Breast epithelium (tissue), 3 donors: ENCODE measurements around the gene TIMM22.

Source experiments
- POLR2A ChIP-seq: fragments of 450-650 bp; IDR thresholded peaks from one replicate; pipeline ENCODE4 v1.6.1; 2016; ENCODE audit warnings: antibody characterized with exemption, mild to moderate bottlenecking, moderate library complexity
- POLR2AphosphoS5 ChIP-seq, 3 donors: sonication (generic); formaldehyde crosslinking; IDR thresholded peaks; one replicate each; pipeline ENCODE4 v1.6.1; 2017; ENCODE audit warnings: antibody characterized with exemption in 3 of 3
- TF ChIP-seq, protein P1 (sequence below), 3 donors: fragments of 450-650 bp; IDR thresholded peaks; one replicate each; pipeline ENCODE4 v1.5.1; 2016 to 2017; ENCODE audit warnings: antibody characterized with exemption in 3 of 3, mild to moderate bottlenecking in 3 of 3, moderate library complexity in 3 of 3

DNA sequence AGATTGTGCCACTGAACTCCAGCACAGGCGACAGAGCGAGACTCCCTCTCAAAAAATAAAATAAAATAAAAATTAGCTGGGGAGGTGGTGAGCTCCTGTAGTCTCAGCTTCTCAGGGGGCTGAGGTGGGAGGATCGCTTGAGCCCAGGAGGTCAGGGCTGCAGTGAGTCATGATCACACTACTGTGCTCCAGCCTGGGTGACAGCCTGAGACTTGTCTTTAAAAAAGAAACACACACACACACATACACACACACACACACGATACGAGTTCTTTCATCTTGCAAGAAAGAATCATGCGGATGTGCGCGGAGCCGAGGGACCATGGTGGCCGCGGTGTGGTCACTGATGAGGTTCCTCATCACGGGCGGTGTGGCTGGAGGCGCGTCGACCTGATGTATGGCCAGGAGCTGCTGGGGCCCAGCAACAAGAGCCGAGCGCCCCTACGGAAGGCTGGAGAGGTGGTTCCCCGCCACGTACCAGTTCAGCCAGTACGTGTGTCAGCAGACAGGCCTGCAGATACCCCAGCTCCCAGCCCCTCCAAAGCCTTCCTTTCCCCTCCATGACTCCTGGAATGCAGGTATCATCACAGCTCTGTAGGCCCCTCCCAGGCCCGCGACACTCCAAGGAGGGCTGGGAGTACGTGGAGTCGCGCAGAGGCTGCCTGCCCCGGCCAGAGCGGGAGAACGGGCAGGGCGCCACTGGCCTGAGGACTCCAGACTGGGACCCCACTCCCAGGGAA lies 38.0 kb upstream of the TIMM22 start:
- TF ChIP-seq POLR2A: no peak
- TF ChIP-seq, protein P1, sequence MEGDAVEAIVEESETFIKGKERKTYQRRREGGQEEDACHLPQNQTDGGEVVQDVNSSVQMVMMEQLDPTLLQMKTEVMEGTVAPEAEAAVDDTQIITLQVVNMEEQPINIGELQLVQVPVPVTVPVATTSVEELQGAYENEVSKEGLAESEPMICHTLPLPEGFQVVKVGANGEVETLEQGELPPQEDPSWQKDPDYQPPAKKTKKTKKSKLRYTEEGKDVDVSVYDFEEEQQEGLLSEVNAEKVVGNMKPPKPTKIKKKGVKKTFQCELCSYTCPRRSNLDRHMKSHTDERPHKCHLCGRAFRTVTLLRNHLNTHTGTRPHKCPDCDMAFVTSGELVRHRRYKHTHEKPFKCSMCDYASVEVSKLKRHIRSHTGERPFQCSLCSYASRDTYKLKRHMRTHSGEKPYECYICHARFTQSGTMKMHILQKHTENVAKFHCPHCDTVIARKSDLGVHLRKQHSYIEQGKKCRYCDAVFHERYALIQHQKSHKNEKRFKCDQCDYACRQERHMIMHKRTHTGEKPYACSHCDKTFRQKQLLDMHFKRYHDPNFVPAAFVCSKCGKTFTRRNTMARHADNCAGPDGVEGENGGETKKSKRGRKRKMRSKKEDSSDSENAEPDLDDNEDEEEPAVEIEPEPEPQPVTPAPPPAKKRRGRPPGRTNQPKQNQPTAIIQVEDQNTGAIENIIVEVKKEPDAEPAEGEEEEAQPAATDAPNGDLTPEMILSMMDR (IDR thresholded peaks at IDR 0.05): no peak
- TF ChIP-seq POLR2AphosphoS5 (IDR thresholded peaks at IDR 0.05): no peak
